Measurements from ENCODE around the gene CMC1.

The CMC1 gene

GRCh38 chr3:28279770-28280169, 38.4 kb downstream of the CMC1 start:
- Histone ChIP-seq H3K4me3 (no peak overlapping the region), H3K27ac (no peak overlapping the region), H3K36me3 (ENCODE audit: insufficient read depth, low read length) (no peaks in the 10 kb centered on the region; the same call in 1 of the 2 replicates), H3K9me3 (ENCODE audit: low read depth, low read length) (no peaks in the 10 kb centered on the region), H3K9ac (ENCODE audit: insufficient read length) (no peak overlapping the region)
- no peak for DNase-seq (ENCODE audit: low read depth, low spot score)
- TF ChIP-seq FOXP2 (optimal IDR thresholded peaks at IDR 0.05; ENCODE audit: control extremely low read depth, extremely low read length, insufficient read depth) (no peak), POLR2AphosphoS5 (IDR thresholded peaks at IDR 0.05; ENCODE audit: borderline replicate concordance, low read depth, low read length) (no peak)

GRCh38 chr3:28280781-28281180, 39.4 kb downstream of the CMC1 start:
- no peaks in the 10 kb centered on the region for H3K9me3 ChIP-seq (ENCODE audit: low read depth, low read length)
- DNase-seq (ENCODE audit: low read depth, low spot score): no peak
- TF ChIP-seq EZH2 (IDR thresholded peaks at IDR 0.05) (no peak), POLR2AphosphoS5 (IDR thresholded peaks at IDR 0.05; ENCODE audit: borderline replicate concordance, low read depth, low read length) (no peak), FOXP2 (optimal IDR thresholded peaks at IDR 0.05; ENCODE audit: control extremely low read depth, extremely low read length, insufficient read depth) (no peak)
- no peak overlapping the region for H3K27ac ChIP-seq
- no peak overlapping the region for H3K4me3 ChIP-seq
- no peaks in the 10 kb centered on the region for H3K36me3 ChIP-seq (ENCODE audit: insufficient read depth, low read length)
- no peak overlapping the region for H3K9ac ChIP-seq (ENCODE audit: insufficient read length)

GRCh38 chr3:28286595-28286994, 45.2 kb downstream of the CMC1 start:
- no peak overlapping the region for H3K9ac ChIP-seq (ENCODE audit: insufficient read length)
- no peaks in the 10 kb centered on the region for H3K36me3 ChIP-seq (ENCODE audit: insufficient read depth, low read length)
- TF ChIP-seq POLR2AphosphoS5 (IDR thresholded peaks at IDR 0.05; ENCODE audit: borderline replicate concordance, low read depth, low read length) (no peak), EZH2 (IDR thresholded peaks at IDR 0.05) (no peak), FOXP2 (optimal IDR thresholded peaks at IDR 0.05; ENCODE audit: control extremely low read depth, extremely low read length, insufficient read depth) (no peak)
- no peak overlapping the region for H3K27ac ChIP-seq
- no peaks in the 10 kb centered on the region for H3K9me3 ChIP-seq (ENCODE audit: low read depth, low read length)
- H3K4me3 ChIP-seq: no peak overlapping the region
- peak; percentile 26 for DNase-seq (ENCODE audit: low read depth, low spot score)

GRCh38 chr3:28287046-28287445, 45.6 kb downstream of the CMC1 start:
- Histone ChIP-seq H3K4me3 (no peak overlapping the region), H3K27ac (no peak overlapping the region), H3K9me3 (ENCODE audit: low read depth, low read length) (no peaks in the 10 kb centered on the region), H3K36me3 (ENCODE audit: insufficient read depth, low read length) (no peaks in the 10 kb centered on the region), H3K9ac (ENCODE audit: insufficient read length) (no peak overlapping the region)
- no peak for DNase-seq (ENCODE audit: low read depth, low spot score)
- no peak for TF ChIP-seq EZH2 (IDR thresholded peaks at IDR 0.05)
- no peak for TF ChIP-seq POLR2AphosphoS5 (IDR thresholded peaks at IDR 0.05; ENCODE audit: borderline replicate concordance, low read depth, low read length)
- TF ChIP-seq FOXP2 (optimal IDR thresholded peaks at IDR 0.05; ENCODE audit: control extremely low read depth, extremely low read length, insufficient read depth): no peak

GRCh38 chr3:28290863-28291300, 49.5 kb downstream of the CMC1 start:
- Histone ChIP-seq H3K9ac (ENCODE audit: insufficient read length) (no peak overlapping the region), H3K9me3 (ENCODE audit: low read depth, low read length) (no peaks in the 10 kb centered on the region), H3K27ac (no peak overlapping the region), H3K36me3 (ENCODE audit: insufficient read depth, low read length) (no peaks in the 10 kb centered on the region), H3K4me3 (no peak overlapping the region)
- DNase-seq (ENCODE audit: low read depth, low spot score): no peak
- no peak for TF ChIP-seq EZH2 (IDR thresholded peaks at IDR 0.05)
- no peak for TF ChIP-seq FOXP2 (optimal IDR thresholded peaks at IDR 0.05; ENCODE audit: control extremely low read depth, extremely low read length, insufficient read depth)
- no peak for TF ChIP-seq POLR2AphosphoS5 (IDR thresholded peaks at IDR 0.05; ENCODE audit: borderline replicate concordance, low read depth, low read length)

GRCh38 chr3:28291577-28291976, 50.2 kb downstream of the CMC1 start:
- Histone ChIP-seq H3K4me3 (no peak overlapping the region), H3K9ac (ENCODE audit: insufficient read length) (no peak overlapping the region), H3K36me3 (ENCODE audit: insufficient read depth, low read length) (no peaks in the 10 kb centered on the region), H3K27ac (no peak overlapping the region), H3K9me3 (ENCODE audit: low read depth, low read length) (no peaks in the 10 kb centered on the region)
- TF ChIP-seq EZH2 (IDR thresholded peaks at IDR 0.05) (no peak), FOXP2 (optimal IDR thresholded peaks at IDR 0.05; ENCODE audit: control extremely low read depth, extremely low read length, insufficient read depth) (no peak), POLR2AphosphoS5 (IDR thresholded peaks at IDR 0.05; ENCODE audit: borderline replicate concordance, low read depth, low read length) (no peak)
- DNase-seq (ENCODE audit: low read depth, low spot score): no peak

- DNase-seq (ENCODE audit: low read depth, low spot score): no peak
- Histone ChIP-seq H3K9me3 (ENCODE audit: low read depth, low read length) (no peaks in the 10 kb centered on the region), H3K9ac (ENCODE audit: insufficient read length) (no peak overlapping the region), H3K36me3 (ENCODE audit: insufficient read depth, low read length) (no peaks in the 10 kb centered on the region), H3K27ac (no peak overlapping the region), H3K4me3 (no peak overlapping the region)
- TF ChIP-seq EZH2 (IDR thresholded peaks at IDR 0.05) (no peak), FOXP2 (optimal IDR thresholded peaks at IDR 0.05; ENCODE audit: control extremely low read depth, extremely low read length, insufficient read depth) (no peak), POLR2AphosphoS5 (IDR thresholded peaks at IDR 0.05; ENCODE audit: borderline replicate concordance, low read depth, low read length) (no peak)
Observed at GRCh38 chr3:28292622-28293021, 51.2 kb downstream of the CMC1 start.

- TF ChIP-seq EZH2 (IDR thresholded peaks at IDR 0.05) (no peak), FOXP2 (optimal IDR thresholded peaks at IDR 0.05; ENCODE audit: control extremely low read depth, extremely low read length, insufficient read depth) (no peak), POLR2AphosphoS5 (IDR thresholded peaks at IDR 0.05; ENCODE audit: borderline replicate concordance, low read depth, low read length) (no peak)
- Histone ChIP-seq H3K27ac (no peak overlapping the region), H3K9me3 (ENCODE audit: low read depth, low read length) (no peaks in the 10 kb centered on the region), H3K9ac (ENCODE audit: insufficient read length) (no peak overlapping the region), H3K36me3 (ENCODE audit: insufficient read depth, low read length) (no peaks in the 10 kb centered on the region), H3K4me3 (no peak overlapping the region)
- no peak for DNase-seq (ENCODE audit: low read depth, low spot score)
Observed at GRCh38 chr3:28294667-28295413, 53.4 kb downstream of the CMC1 start.
